SK-N-SH (cell line): ENCODE measurements around the gene GPR39.

ENCODE experiments used
- CTCF ChIP-seq: fragments of 200-600 bp; sonication (generic); IDR thresholded peaks from 2 replicates; pipeline ENCODE4 v1.6.1; 2017; ENCODE audit warnings: antibody characterized with exemption, mild to moderate bottlenecking, moderate library complexity
- EP300 ChIP-seq, 2 experiments: IDR thresholded peaks; 2 replicates each; pipeline versions ENCODE4 v1.4.0 to v1.6.1; 2012; ENCODE audit warnings: borderline replicate concordance in 1 of 2, low read depth in 1 of 2, low read length in 1 of 2
- EZH2phosphoT487 ChIP-seq: fragments of 200-600 bp; sonication (generic); IDR thresholded peaks from 2 replicates; pipeline ENCODE4 v1.6.1; 2017; ENCODE audit warnings: low read depth, mixed run types, mild to moderate bottlenecking, antibody characterized with exemption, moderate library complexity, borderline replicate concordance
- FOSL2 ChIP-seq: IDR thresholded peaks from 2 replicates; pipeline ENCODE4 v1.4.0; 2012; ENCODE audit warnings: low read depth, mild to moderate bottlenecking, moderate library complexity, borderline replicate concordance
- FOXM1 ChIP-seq: IDR thresholded peaks from 2 replicates; pipeline ENCODE4 v1.4.0; 2012; ENCODE audit warnings: low read depth, mild to moderate bottlenecking
- MAX ChIP-seq: IDR thresholded peaks from 2 replicates; pipeline ENCODE4 v1.4.0; 2012; ENCODE audit warnings: low read depth
- RFX5 ChIP-seq: IDR thresholded peaks from 2 replicates; pipeline ENCODE4 v1.6.1; 2012; ENCODE audit warnings: mild to moderate bottlenecking, improper control_type of control experiment, low read length
- RXRA ChIP-seq: IDR thresholded peaks from 2 replicates; pipeline ENCODE4 v1.4.0; 2012; ENCODE audit warnings: low read depth, mild to moderate bottlenecking, borderline replicate concordance
- TAF1 ChIP-seq: IDR thresholded peaks from 2 replicates; pipeline ENCODE4 v1.6.1; 2012; ENCODE audit warnings: low read depth, mild to moderate bottlenecking, low read length, moderate library complexity, borderline replicate concordance
- TCF12 ChIP-seq: IDR thresholded peaks from 2 replicates; pipeline ENCODE4 v1.4.0; 2012

- TF ChIP-seq TAF1: no peak
- no peak for TF ChIP-seq FOSL2
- TF ChIP-seq EP300 (IDR thresholded peaks at IDR 0.05; ENCODE audit: borderline replicate concordance in 1 of 2, low read depth in 1 of 2, low read length in 1 of 2): no peak
- no peak for TF ChIP-seq CTCF
- no peak for TF ChIP-seq EZH2phosphoT487
- TF ChIP-seq MAX: no peak
- TF ChIP-seq FOXM1: no peak
- TF ChIP-seq TCF12: no peak
- no peak for TF ChIP-seq RFX5
- no peak for TF ChIP-seq RXRA
Measured at GRCh38 chr2:132557694-132558093, 141.1 kb downstream of the GPR39 start.
